PFSK-1 (cell line): Measurements from ENCODE around the gene ZRANB1.

ENCODE experiments used
- FOXP2 ChIP-seq: optimal IDR thresholded peaks from 2 replicates; pipeline ENCODE3; 2011; ENCODE audit warnings: borderline replicate concordance, control low read depth, inconsistent platforms; ENCODE audit not compliant: insufficient read depth; ENCODE audit errors: extremely low read length, extremely low read depth
- POLR2AphosphoS5 ChIP-seq: IDR thresholded peaks from 2 replicates; pipeline ENCODE4 v1.6.1; 2012; ENCODE audit warnings: low read depth, mild to moderate bottlenecking, control low read depth, low read length, moderate library complexity
- TAF1 ChIP-seq: IDR thresholded peaks from 2 replicates; pipeline ENCODE4 v1.6.1; 2012; ENCODE audit warnings: low read length, control low read depth, borderline replicate concordance; ENCODE audit not compliant: insufficient read depth
- TF ChIP-seq, protein P1 (sequence below), 2 experiments: IDR thresholded peaks; 2 replicates each; pipeline versions ENCODE4 v1.6.1 to v1.8.0; 2011 to 2012; ENCODE audit warnings: low read depth in 2 of 2, low read length in 2 of 2, control low read depth in 1 of 2, inconsistent platforms in 1 of 2, mild to moderate bottlenecking in 1 of 2, moderate library complexity in 1 of 2; ENCODE audit not compliant: insufficient read depth in 1 of 2

DNA sequence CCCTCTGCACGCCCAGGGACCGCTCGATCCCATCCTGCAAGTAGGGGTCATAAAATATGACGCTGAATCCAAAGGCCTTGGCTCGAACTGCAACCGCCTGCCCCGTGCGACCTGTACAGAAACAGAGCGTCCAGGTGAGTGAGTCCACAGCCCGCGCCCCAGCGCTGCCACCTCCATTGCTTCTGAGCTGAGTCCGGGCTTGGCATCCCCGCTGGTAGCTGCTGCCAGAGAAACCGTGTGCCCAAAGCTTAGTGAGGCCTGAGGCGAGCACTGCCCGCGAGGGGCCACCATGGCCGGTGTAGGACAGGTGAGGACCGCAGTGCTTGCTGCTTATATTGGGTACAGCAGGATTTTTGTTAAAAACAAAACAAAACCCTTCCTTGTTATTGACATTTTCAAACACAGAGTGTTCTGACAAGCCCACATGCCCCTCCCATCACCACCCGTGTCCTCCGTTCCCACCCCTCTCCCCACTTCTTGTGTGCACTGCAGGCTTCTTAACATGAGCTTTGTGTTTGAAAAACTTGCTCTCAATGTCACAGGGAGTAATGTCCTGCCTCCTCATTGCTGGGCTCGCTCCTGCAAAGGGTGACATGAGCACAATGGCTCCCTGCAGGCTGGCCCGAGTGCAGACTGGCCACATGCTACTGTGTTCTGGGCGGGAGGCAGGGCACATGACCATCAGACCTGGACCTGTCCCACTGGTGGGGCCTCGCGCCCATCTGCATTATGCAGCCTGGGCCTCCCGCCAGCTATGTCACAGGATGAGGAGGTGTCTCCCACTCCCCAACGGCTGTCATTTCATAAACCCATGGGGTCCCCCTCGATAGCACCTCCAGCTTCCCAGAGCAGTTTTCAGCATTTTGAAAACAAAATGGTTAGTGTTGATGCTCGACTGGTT, 52.9 kb downstream of the ZRANB1 start:
- TF ChIP-seq, protein P1, sequence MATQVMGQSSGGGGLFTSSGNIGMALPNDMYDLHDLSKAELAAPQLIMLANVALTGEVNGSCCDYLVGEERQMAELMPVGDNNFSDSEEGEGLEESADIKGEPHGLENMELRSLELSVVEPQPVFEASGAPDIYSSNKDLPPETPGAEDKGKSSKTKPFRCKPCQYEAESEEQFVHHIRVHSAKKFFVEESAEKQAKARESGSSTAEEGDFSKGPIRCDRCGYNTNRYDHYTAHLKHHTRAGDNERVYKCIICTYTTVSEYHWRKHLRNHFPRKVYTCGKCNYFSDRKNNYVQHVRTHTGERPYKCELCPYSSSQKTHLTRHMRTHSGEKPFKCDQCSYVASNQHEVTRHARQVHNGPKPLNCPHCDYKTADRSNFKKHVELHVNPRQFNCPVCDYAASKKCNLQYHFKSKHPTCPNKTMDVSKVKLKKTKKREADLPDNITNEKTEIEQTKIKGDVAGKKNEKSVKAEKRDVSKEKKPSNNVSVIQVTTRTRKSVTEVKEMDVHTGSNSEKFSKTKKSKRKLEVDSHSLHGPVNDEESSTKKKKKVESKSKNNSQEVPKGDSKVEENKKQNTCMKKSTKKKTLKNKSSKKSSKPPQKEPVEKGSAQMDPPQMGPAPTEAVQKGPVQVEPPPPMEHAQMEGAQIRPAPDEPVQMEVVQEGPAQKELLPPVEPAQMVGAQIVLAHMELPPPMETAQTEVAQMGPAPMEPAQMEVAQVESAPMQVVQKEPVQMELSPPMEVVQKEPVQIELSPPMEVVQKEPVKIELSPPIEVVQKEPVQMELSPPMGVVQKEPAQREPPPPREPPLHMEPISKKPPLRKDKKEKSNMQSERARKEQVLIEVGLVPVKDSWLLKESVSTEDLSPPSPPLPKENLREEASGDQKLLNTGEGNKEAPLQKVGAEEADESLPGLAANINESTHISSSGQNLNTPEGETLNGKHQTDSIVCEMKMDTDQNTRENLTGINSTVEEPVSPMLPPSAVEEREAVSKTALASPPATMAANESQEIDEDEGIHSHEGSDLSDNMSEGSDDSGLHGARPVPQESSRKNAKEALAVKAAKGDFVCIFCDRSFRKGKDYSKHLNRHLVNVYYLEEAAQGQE (IDR thresholded peaks at IDR 0.05; ENCODE audit: insufficient read depth in 1 of 2, low read depth in 2 of 2, low read length in 2 of 2) = no peak
- no peak for TF ChIP-seq POLR2AphosphoS5
- no peak for TF ChIP-seq FOXP2
- TF ChIP-seq TAF1 = no peak
